HG03095 (cell line): ENCODE measurements around the gene RAB22A.

ENCODE experiments used
- ATAC-seq: cut with Tn5 transposase; IDR thresholded peaks from one replicate; pipeline ENCODE4 v1.9.1; 2021; ENCODE audit warnings: moderate library complexity; ENCODE audit not compliant: unreplicated experiment

Gene RAB22A, protein sequence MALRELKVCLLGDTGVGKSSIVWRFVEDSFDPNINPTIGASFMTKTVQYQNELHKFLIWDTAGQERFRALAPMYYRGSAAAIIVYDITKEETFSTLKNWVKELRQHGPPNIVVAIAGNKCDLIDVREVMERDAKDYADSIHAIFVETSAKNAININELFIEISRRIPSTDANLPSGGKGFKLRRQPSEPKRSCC

DNA sequence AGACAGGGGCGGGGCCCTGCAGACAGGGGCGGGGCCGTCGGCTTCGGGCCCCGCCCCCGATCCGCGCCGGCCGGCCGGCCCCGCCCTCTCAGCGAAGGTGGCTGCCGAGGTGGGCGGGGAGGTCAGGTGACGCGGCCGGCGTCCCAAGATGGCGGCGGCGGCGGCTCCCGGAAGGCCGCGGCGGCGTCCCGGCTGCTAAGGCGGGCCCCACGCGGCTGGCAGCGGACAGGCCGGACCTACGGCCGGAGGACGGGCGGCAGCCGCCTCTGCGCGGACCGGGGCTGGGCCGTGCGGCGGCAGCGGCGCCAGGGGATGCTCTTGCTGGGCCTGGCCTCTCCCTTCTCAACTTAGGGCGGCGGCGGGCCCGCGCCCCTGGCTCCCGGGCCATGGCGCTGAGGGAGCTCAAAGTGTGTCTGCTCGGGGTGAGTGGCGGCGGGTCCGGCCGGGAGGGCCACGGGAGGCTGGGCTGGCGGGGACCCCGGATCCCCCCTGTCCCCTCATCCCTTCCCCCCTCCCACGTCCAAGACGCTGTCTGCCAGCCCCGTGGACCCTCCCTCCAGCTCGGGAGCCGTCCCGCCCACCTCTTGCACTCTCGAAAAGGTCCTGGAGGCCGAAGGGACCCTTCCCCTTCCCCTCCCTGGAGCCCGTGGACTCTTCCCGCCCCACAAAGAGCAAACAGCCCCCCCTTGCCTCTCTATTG is at the start of gene RAB22A:
RAB22A (plus strand) TSS at position 125 of the 700 bp plus-strand sequence; CDS start at position 387, 262 bp downstream.
- ATAC-seq = peak; percentile 73

DNA sequence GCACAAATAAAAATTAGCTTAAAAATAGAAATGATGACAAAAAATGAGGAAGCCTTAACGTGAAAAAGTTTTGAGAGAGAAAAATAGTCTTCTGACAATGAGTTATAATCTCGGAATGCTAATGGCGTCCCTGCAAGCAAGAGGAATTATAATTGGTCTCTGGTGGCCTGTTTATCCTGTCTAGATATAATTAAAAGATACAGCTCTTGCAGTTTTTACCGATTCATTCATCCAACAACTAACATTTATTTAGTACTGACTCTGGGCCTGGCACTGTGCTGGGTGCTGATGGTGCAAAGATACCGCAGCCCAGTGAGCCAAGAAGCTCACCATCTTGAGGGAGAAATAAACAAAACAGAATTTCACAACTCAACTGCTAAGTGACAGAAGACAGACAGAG is 49.5 kb upstream of the RAB22A start:
- no peak for ATAC-seq

DNA sequence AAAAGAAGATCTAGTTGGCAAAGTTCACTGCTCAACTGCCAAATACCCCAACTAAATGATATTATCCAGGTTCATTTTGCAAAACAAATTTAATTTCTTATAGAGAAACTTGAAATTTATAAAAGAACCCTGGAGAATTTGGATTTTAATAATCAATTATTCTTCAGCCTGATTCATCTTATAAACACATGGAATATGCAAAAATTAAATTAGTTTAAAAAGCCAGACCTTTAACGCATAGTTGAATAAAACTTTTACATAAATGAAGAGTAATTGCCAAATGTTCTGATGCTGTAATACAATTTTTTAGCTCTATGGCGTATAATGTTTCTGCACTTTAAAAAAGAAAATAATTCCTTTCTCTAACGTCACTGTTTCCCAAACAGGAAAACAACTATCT is 47.9 kb upstream of the RAB22A start:
- ATAC-seq = no peak

DNA sequence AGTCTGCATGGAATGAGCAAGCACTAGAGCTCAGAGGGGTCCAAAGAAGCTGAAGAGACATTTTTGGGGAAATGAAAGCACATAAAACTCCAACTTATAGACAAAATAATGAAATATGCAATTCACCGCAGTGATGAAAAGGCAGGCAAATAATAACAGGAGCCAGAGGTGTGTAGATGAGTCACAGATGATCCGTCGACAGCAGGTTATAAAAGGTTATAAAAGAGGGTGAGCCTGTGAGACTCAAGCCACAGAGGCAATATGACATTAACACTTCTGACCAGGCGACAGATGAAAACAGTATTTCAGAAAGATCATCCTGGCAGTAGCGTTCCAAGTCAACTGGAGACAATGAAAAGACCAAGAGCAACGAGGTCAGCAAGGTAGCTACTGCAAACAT is 45.2 kb upstream of the RAB22A start:
- no peak for ATAC-seq

DNA sequence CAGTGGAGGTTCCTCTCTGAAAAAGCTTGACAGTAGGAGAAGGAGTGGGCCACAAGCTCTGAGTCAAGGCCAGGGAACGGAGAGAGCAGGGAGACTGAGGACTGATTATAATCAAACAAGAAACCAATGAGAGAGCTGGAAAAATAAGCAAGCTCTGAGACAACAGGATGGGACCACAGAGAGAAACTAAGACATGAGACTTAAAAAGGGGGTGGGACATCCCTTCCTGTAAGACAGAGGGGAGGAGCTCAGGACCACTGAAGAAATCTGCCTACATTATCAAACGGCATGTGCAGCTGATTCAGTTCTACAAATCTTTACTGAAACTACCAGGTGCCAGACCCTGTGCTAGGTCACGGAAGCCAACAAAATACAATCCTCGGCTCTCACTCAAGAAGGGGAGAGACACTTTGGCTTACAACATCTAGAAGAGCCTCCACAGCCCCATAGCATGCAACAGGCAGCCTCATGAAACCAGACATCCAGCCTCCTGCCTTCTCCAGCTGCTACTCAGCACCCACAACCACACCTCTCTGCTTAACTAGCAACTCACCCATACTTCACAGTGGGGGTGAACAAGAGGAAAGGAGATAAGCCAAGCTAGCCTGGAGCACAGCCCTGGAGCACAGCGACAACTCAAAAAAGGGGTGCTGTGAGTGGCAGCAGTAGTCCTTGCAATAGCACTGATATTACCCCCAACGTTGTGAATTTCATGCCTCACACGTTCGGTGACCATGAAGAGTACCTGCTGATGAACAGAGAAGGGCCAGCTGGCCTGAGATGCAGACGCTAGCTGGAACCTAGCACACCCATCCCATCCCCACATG is 41.9 kb upstream of the RAB22A start:
- ATAC-seq = no peak

DNA sequence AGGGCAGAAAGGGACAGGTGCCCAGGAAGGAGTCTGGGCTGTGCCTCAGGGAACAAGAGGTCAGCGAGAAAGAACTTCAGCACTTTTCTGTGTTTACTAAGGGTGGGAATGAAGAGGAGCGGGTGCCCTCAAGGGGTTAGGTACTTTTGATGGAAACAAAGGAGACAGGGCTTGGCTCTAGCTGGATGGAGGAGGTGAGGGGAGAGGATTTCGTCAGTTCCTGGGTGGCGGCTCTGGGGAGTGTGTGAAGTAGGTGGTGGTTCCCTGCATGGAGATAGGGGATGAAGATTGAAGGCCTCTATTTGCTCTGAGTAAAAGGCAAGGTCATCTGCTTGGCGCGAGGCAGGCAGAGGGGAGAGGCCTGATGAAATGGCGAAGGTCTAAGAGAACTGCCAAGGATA is 41.1 kb upstream of the RAB22A start:
- no peak for ATAC-seq

DNA sequence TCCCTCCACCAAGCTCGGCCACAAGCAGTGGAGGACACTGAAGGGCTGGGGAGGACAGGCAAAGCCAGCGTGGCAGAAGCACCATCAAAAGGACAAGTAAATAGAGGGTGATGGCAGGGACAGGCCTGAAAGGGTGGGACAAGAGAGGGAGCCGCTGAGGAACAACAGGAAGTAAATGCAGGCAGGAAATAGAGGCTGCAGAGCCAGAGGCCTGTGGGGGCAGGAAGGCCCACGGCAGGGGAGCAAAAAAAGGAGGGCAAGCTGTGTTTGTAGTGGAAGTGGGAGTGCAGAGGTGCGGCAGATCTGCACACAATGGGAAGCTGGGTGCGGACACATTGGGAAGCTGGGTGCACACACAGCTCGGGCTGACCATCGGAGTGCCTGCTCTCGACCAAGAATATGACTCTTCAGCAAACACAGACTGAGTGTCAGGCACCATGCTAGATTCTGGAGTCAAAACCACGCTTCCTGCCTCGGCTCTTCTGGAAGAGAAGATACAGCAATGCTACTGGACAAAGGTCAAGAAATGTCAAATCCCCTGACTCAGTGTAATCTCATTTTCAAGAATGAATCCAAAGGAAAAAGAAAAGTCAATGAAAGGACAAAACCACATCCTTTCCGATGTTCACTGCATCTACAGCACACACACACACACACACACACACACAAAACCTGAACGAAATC is 40.4 kb upstream of the RAB22A start:
- no peak for ATAC-seq

DNA sequence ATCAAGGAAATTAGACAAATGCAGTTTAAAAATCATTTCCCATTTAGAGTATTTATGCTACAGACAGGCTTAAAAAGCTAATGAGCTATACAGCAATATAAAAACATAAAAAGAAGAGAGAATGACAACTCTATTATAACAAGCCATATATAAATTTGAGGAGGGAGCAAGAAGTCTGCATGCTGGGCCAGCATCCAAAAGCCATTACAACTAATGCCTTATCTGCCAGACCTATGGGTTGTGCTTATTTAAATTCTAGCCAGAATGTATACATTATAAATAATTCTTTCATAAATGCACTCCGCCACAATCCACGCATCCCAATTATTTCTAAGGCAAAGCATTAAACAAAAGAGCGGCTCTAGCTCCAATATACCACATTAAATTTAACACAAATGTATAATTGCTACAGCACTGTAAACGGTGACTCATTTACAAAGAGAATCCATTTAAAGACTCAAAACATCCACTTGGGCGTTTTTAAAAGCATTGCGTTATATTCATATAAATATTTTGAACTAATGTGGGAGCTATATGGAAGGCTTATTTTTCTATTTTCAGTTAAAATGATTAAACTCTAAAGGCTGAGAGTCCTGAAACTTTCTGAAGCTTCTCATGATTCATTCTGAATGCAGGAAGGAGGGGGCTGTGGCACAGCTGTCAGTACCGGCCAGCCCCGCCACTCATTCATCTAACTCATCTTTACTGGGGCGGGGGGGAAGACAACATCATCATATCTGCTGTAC is 37.7 kb upstream of the RAB22A start:
- ATAC-seq = no peak

DNA sequence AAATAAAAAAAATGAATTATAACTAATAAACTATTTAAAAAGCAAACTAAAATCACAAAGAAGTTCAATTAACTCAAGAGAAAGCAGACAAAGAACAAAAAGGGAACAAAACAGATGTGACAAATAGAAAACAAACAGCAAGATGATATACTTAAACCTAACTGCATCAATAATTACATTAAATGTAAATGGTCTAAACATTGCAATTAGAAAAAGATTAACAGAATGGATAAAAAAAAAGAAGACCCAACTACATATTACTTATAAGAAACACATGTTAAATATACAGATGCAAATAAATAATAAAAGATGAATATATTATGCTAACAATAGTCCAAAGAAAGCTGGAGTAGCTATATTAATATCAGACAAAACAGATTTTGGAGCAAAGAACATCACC is 35.1 kb upstream of the RAB22A start:
- ATAC-seq = no peak

DNA sequence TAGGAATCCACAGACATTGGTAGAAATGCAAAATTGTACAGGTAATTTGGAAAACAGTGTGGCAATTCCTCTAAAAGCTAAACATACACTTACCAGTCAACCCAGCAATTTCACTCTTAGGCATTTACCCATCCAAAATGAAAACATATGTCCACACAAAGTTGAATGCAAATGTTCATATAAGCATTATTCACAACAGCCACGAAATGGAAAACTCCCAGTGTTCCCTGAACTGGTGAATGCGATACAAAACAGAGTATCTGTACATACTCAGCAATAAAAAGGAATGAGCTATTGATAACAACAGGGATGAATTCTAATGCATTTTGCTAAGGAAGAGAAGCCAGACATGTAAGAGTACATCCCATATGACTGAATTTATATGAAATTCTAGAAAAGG is 32.4 kb upstream of the RAB22A start:
- no peak for ATAC-seq

DNA sequence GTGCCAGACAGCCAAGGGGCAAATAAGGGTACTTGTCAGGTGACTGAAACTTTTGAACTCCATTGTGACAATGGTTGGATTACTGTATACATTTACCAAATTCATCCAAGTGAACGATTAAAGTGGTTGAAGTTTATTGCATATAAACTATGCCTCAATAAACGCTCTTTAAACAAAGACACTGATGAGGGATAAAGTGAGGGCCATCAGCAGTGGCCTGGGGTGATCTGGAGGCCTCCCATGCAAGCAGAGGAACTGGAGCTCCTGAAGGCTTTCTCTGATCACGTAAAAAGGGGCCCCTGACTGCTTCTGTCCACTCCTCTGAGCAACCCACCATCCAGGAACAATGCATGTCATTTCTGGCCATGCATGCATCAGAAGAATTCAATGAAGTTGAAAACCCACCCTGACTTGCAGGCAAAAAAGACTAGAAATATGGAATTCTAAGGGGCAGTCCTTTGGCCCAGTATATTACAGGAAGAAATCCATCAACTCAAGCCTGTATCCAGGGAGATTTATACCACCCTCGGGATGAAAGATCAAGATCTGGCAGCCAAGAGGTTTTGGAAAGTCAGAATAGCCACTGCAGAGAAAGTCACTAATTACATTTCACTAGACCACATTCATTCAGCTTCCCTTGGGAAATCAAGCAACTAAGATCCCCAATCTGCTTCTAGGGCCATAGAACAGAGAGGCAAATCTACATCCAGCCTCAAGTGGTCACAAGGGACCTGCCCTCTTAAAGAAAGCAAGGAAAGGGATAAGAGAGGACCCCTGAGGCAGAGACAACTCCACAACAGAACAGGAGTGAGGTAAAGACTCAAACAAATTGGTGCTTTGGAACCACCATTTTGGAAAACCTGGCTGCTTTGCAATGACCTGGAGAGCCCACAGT is 31.7 kb upstream of the RAB22A start:
- no peak for ATAC-seq

DNA sequence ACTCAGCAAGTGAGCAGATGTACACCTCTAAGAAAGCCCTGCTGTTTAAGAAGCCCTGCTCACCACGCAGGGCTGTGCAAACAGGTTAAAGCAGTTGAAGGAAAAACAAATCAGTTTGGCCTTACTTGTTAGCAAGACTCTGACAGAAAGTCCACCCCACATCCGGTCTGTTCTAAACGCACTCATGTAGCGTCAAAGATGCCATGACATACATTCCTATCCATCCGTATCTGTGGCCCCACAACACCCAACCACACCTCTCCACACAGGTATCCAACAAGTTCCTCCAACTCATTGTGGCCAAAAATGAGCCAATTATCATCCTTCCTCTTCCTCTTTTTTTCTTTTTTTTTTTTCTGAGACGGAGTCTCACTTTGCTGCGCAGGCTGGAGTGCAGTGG is 22.8 kb upstream of the RAB22A start:
- ATAC-seq = no peak

DNA sequence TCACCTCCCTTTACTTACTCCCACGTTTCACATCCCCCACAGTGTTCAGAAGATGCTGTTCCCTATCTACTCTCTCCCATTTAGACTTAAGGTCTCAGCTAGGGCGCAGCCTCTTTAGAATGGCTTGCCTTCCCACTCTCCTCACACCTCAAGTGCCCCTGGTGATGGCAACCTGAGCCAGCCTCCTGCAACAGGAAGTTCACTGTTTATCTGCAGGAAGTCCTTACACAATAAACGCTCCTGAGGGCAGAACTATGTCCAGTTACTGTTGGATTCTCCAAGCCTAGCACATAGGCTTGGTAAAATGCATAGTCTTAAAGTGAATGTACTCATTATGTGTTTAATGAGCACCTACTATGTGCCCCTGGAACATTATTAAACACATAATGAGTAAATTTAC is 21.9 kb upstream of the RAB22A start:
- no peak for ATAC-seq

DNA sequence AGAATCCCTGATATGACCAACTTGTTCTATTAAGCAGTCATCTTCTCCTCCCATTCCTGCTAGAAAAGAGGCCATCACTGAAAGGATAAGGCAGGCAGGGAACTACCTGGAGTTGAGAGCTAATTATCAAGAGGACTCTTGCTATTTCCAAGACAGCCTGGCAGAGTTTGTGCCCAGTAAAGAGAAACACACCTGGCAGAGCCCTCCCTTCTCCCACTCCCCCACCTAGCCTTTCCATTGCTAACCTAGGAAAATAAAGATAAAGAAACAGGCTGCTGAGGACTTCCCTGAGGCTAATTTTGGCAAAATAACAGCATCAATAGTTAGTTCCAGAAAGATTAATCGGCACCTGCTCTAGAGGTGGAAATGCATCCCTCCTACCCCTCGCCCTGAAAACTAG is 20.4 kb upstream of the RAB22A start:
- no peak for ATAC-seq

DNA sequence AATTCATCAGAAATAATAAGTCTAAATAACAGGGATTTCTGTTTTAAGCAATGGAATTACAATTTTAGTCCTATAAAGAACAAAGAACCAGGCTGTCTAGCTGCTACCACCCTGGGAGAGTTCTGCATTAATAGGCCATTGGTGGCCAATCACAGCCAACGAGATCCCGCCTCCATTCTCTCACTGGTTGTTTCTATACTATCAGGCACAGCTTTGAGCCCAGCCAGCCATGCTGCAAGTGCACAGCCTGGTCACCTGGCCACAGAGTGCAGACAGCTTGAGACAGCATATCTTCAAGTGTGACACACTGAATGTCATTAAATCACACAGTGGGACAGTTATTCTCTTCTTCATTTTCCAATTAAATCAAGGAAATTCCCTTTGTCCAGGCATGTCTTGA is 16.1 kb upstream of the RAB22A start:
- ATAC-seq = no peak

DNA sequence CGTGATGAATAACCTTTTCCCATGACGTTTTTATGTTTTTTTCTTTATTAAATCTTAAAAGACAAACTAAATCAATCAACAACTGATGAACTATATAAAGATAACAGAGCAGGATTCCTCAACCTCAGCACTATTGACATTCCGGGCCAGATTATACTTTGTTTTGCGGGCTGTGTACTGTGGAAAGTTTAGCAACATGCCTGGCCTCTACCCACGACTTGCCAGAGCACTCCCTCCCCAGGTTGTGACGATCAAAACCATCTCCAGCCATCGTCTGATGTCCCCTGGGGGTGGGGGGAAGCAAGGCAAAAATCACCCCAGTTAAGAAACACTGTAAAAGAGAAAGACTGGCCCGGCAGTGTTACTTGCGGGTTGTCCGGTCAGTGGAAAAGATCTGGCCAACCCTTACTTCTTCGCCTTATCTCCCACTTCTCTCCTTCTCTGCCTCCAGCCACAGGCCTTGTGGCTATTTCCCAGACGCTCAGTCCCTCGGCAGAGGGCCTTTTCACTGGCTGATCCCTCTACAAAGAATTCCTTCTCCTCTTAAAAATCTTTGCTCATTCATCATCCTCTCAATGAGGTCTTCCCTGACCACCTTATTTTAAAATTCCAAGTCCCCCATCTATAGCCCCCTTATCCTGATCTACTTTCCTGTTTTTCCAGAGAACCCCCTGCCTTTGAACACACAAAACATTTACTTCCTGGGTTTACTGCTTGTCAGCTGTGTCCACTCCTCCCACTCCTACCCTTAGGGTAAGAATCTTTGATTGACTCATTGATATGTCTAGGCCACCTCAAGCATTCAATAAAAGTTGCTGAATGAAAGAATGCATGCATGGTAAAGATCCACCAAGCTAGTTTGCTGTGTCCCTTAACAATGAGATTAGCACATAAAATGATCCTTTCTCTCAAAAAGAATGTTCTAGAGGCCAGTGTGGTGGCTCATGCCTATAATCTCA is 14.7 kb upstream of the RAB22A start:
- no peak for ATAC-seq

DNA sequence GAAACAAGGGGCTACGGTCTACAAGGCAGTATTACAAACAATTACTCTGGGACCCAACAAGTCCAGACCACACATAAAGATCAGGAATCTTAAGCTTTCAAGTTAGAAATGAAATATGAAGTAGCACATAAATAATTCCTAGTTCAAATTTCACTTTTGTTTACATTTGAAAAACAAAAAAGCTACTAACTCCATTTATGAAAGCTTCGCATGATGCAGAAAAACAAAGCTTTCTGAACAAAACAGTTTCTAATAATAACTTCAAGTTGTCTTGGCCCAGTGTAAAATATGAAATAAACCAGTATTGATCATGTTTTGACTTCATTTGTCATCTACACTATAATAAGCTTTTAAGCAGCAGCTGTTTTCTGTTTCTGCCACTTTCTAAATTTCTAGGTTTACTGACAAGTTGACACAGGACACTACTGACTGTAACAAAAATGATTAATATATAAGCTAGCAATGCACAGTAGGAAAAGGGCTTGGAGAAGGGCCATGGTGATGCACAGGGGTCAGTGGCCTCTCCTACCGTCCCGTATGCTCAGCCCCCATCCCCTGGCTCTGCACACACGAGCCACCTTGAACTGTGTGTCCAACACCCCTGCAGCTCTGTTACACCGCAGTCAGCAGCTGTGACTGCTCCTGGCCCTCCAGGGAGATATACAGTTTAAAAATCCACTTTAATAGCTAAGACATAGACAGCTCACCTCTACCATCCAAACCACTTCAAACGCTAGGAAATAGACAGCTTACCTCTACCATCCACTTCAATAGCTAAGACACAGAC is 13.3 kb upstream of the RAB22A start:
- ATAC-seq = no peak

DNA sequence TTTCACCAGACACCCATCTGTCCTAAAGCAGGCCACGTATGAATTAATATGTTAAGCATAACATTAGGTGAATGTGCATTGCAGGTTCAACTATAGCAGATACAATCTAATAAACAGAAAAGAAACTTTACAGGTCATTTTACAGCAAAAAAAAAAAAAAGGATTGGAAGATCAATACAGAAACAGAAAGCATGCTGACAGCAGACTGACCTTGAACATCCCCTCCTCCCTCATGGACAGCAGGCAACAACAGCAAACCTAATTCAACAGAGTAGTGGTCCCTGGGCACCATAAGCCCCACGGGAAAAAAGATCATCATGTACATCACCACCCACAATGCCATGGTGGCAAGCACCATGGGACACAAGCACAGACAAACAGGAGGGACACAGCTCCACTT is 12.1 kb upstream of the RAB22A start:
- ATAC-seq = no peak
